Fibroblast of lung (primary cell): ENCODE data around the gene TSEN15.

Source experiments
- CTCF ChIP-seq, 2 donors: IDR thresholded peaks in 1 of 2; conservative IDR thresholded peaks in 1 of 2; 1 replicate in 1 of 2; 2 replicates in 1 of 2; pipeline ENCODE4 v1.5.1; 2011 to 2012; ENCODE audit warnings: low read length in 2 of 2, control low read depth in 1 of 2, inconsistent platforms in 1 of 2, low read depth in 1 of 2, mild to moderate bottlenecking in 1 of 2
- EZH2 ChIP-seq: IDR thresholded peaks from 2 replicates; pipeline ENCODE4 v1.5.1; 2012; ENCODE audit warnings: low read length, control low read depth, mild to moderate bottlenecking; ENCODE audit errors: missing control alignments

GRCh38 chr1:184037849-184038591 is 13.5 kb upstream of the TSEN15 start:
- TF ChIP-seq EZH2: no peak
- no peak for TF ChIP-seq CTCF (conservative IDR thresholded peaks at IDR 0.05 in 1 of 2, IDR thresholded peaks at IDR 0.05 in 1 of 2; ENCODE audit: low read depth in 1 of 2, low read length in 2 of 2)
